Heart left ventricle (tissue), 13 donors: ENCODE results near the gene PCED1B.

ENCODE experiments used
- CTCF ChIP-seq, 12 donors: fragments of 200-600 bp; sonication (generic) in 4 of 12; IDR thresholded peaks; one replicate each; pipeline versions ENCODE4 v1.5.0 to v1.8.0; 2018 to 2022; ENCODE audit warnings: antibody characterized with exemption in 12 of 12, mild to moderate bottlenecking in 5 of 12
- POLR2A ChIP-seq, 2 donors: fragments of 450-650 bp; IDR thresholded peaks; one replicate each; pipeline ENCODE4 v1.6.1; 2017; ENCODE audit warnings: antibody characterized with exemption in 2 of 2, mild to moderate bottlenecking in 2 of 2, moderate library complexity in 2 of 2
- donor health status: ischemic (EF 13 %, LVEDD 7.1; RV severe dilation, severe dysfunction).
- donor health status: DM: no; HTN: yes; CAD: no.
- donor health status: DM: no; HTN: no; CAD: no.
- donor health status: ischemic (EF 25% LVEDD 6.9; RV normal size, moderate dysfunction).
- donor health status: ischemic (EF 25% LVEDD 5.7; RV mildly dilated, moderate dysfunction).
- donor health status: ischemic (EF 35%, LVEDD 5.7; RV mildly dilated, moderate dysfunction).
- donor health status: nonischemic (EF 11% LVEDD 7.7; RV severe dilation, severe dysfunction).
- donor health status: DM: yes; HTN: yes; CAD: no.
- donor health status: PGD.
- donor health status: ischemic (EF 29% LVEDD 5.4; RV normal size, mild dysfunction).
- donor health status: nonischemic (EF 23%, LVEDD 6.1; RV moderate dilation, normal function).

- TF ChIP-seq CTCF (IDR thresholded peaks at IDR 0.05), result no peak
- no peak for TF ChIP-seq POLR2A (IDR thresholded peaks at IDR 0.05)
Observed at GRCh38 chr12:47200446-47200845, 121.0 kb downstream of the PCED1B start.
